ENCODE data around the gene ARMC2.
"Not testable (repeated sequence)": the region's sequence is repeated elsewhere in the genome, so short reads cannot be mapped to it uniquely, and the experiment has no call there.

- TF ChIP-seq CTCF (conservative IDR thresholded peaks at IDR 0.05; ENCODE audit: low read length); EZH2phosphoT487 (IDR thresholded peaks at IDR 0.05; ENCODE audit: borderline replicate concordance, low read depth, low read length): not testable (repeated sequence)
Measured at GRCh38 chr6:108865751-108866286, 17.6 kb downstream of the ARMC2 start.

All from OCI-LY7 (cell line).